RWPE1 (cell line): ENCODE data around the gene UNC5B.

Source experiments
- CTCF ChIA-PET: fragments of 350-600 bp; sonication (Branson Sonifier 250); formaldehyde crosslinking; extraction: SDS; loops from one replicate; lab custom pipeline; 2021; lab: Yijun Ruan, JAX
- POLR2A ChIA-PET: fragments of 400-600 bp; formaldehyde crosslinking; extraction: SDS; loops from one replicate; lab custom pipeline; 2020; ENCODE audit warnings: antibody characterized with exemption; ENCODE audit not compliant: low non-redundant PET; lab: Yijun Ruan, JAX
- DNase-seq: peaks from one replicate; pipeline ENCODE4 v3.0.0; 2012; ENCODE audit warnings: low spot score
- H3K27ac ChIP-seq: fragments of 450-650 bp; 2 replicates; pipeline ENCODE4 v1.5.1; 2017
- TF ChIP-seq, protein P1 (sequence below): fragments of 450-650 bp; conservative IDR thresholded peaks from 2 replicates; pipeline ENCODE4 v1.5.1; 2017; ENCODE audit warnings: low read depth, mild to moderate bottlenecking

UNC5B gene

DNA sequence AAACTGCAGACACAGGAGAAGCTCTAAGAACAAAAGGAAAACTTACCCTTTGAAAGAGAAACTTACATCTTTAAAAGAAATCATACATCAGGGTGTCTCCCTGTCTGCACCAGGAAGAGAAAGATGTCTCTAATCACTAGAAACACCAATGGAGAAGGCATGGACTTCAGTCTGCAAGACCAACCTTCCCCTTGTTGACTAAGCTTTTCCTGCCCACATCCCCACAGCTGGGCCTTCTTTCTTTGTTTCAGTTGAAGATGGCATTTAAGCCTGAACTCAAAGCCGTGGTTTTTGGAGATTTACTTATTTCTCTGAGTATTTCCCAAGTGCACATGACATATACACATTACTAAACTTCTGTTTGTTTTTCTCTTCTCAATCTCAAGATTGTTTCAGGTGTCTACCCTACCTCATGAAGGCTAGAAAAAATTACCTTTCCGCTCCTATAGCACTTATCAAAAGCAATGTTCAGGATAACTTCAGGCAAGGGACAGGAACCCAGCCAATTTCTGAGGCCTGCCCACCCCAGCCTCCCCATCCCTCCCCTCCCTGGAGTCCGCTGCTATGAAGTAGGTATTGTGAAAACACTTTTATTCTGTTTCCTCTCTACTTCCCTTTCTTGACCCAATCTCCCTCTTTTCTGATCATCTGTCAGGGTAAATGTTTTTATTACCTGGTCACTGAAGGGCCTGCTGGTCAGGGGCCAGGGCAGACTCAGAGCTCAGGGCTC is 103.9 kb downstream of the UNC5B start:
- CTCF ChIA-PET, result interaction anchor here (0.5 to 4.1 kb wide), 5 partner anchors 82 to 636 kb away, joined by 3 to 27 read pairs (median 4); no protein-coding TSS in a partner anchor
- H3K27ac ChIP-seq, result no peak overlapping the region
- DNase-seq, result no peak
- POLR2A ChIA-PET, result no interaction called here
- TF ChIP-seq, protein P1, sequence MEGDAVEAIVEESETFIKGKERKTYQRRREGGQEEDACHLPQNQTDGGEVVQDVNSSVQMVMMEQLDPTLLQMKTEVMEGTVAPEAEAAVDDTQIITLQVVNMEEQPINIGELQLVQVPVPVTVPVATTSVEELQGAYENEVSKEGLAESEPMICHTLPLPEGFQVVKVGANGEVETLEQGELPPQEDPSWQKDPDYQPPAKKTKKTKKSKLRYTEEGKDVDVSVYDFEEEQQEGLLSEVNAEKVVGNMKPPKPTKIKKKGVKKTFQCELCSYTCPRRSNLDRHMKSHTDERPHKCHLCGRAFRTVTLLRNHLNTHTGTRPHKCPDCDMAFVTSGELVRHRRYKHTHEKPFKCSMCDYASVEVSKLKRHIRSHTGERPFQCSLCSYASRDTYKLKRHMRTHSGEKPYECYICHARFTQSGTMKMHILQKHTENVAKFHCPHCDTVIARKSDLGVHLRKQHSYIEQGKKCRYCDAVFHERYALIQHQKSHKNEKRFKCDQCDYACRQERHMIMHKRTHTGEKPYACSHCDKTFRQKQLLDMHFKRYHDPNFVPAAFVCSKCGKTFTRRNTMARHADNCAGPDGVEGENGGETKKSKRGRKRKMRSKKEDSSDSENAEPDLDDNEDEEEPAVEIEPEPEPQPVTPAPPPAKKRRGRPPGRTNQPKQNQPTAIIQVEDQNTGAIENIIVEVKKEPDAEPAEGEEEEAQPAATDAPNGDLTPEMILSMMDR, result no peak

DNA sequence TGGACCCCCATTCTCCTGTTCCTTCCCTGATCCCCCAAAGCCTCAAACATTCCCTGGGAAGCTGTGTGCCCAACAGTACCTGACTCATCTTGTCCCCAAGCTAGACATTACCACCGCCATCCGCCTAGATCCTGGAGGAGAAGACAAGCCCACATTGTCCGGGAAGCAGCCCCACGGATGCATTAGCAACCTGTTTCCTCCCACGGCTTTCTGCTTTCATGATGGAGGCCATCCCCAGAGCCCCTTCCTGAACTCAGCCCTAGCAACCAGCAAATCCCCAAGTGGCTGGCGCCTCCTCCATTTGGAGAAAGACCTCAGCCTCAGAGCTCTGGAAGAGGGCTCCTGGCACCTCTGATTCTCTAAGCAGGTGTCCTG is 104.4 kb downstream of the UNC5B start:
- TF ChIP-seq, protein P1, result no peak
- CTCF ChIA-PET, result interaction anchor here (0.6 to 4.1 kb wide), 3 partner anchors 253 to 579 kb away, joined by 4 to 27 read pairs (median 5); no protein-coding TSS in a partner anchor
- POLR2A ChIA-PET, result no interaction called here
- no peak for DNase-seq
- H3K27ac ChIP-seq, result no peak overlapping the region

- POLR2A ChIA-PET, result no interaction called here
- TF ChIP-seq, protein P1, result no peak
- no peak for DNase-seq
- no peak overlapping the region for H3K27ac ChIP-seq
- CTCF ChIA-PET, result interaction anchor here (0.6 to 4.1 kb wide), 6 partner anchors 67 to 579 kb away, joined by 3 to 27 read pairs (median 4); no protein-coding TSS in a partner anchor
These were observed 105.4 kb downstream of the UNC5B start for GRCh38 chr10:71317739-71318138.

DNA sequence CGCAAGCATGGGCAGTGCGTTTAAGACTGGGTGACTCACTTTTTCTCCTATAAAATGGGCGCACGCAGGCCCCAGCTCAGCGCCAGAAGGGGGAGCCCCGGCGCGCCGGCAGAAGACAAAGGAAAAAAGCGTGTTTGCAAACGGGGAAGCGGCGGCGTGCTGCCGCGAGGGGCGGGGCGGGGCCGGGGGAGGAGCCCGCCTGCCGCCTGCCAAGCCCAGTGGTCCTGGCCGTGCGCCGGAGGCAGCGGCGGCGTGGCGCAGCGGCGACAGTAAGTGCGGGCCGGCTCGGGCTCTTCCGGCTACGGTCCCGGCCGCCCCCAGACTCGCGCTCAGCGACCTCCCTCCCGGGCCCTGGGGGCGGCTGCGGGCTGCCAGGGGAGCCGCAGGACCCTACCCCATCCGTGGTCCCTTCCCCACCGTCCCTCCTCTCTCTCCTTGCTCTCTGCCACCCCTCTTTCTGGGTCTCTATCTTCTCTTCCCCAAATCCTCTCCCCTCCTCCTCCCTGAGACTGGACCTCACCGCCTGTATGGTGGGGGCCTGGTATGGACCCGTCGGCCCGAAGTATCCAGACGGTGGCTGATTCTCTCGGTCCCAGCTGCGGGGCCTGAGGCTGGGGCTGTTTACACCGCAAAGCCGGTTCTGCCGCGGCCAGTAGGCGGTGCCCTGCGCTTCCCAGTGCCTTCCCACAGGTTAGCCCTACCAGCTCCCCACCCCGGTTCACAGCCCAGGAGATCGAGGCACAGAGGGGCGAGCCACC is 106.9 kb downstream of the UNC5B start, which contains the start of gene SLC29A3:
TSS of gene SLC29A3 (plus strand) at position 218 of the 758 bp plus-strand sequence. CDS start at position 269, 51 bp downstream.
- H3K27ac ChIP-seq, result peak within 1 kb of the TSS; percentile 27; the same call in 1 of the 2 replicates
- TF ChIP-seq, protein P1, result peak; percentile 76
- ChIA-PET CTCF (interaction anchor here (0.6 to 4.1 kb wide), 46 partner anchors 8 to 1506 kb away, joined by 3 to 27 read pairs (median 4); partner anchors contain the start of gene CDH23), POLR2A (interaction anchor here (0.6 to 1.2 kb wide), 5 partner anchors 12 to 242 kb away, joined by 3 to 6 read pairs (median 3); no protein-coding TSS in a partner anchor)
- peak; percentile 81 for DNase-seq

- DNase-seq, result no peak
- ChIA-PET CTCF (interaction anchor here (0.6 to 4.1 kb wide), 31 partner anchors 12 to 772 kb away, joined by 3 to 27 read pairs (median 4); partner anchors contain the start of gene CDH23), POLR2A (interaction anchor here (0.6 to 1.2 kb wide), 2 partner anchors 47 to 62 kb away, joined by 3 read pairs; no protein-coding TSS in a partner anchor)
- H3K27ac ChIP-seq, result peak overlapping the region; percentile 27; the same call in 1 of the 2 replicates
- TF ChIP-seq, protein P1, result peak; percentile 39; the same call in 1 of the 2 replicates
These were observed 107.5 kb downstream of the UNC5B start for GRCh38 chr10:71319800-71320392.
